GM13976 (cell line): ENCODE results near the gene CENPM.

Source experiments
- DNase-seq: peaks from one replicate; pipeline ENCODE4 v3.0.0; 2012; ENCODE audit warnings: low spot score
- in situ Hi-C: fragments of 300-500 bp; cut with MboI; formaldehyde crosslinking; loops from one replicate; pipeline ENCODE4 v1.12.0; 2022; ENCODE audit warnings: low sequenced_read_pairs, mixed read lengths, inconsistent platforms; ENCODE audit not compliant: unreplicated experiment
- TF ChIP-seq, protein P1 (sequence below): IDR thresholded peaks from 2 replicates; pipeline ENCODE4 v1.5.1; 2012; ENCODE audit warnings: borderline replicate concordance, mild to moderate bottlenecking; ENCODE audit not compliant: insufficient read depth; ENCODE audit errors: extremely low read depth, missing control alignments, control extremely low read depth

Gene CENPM

DNA sequence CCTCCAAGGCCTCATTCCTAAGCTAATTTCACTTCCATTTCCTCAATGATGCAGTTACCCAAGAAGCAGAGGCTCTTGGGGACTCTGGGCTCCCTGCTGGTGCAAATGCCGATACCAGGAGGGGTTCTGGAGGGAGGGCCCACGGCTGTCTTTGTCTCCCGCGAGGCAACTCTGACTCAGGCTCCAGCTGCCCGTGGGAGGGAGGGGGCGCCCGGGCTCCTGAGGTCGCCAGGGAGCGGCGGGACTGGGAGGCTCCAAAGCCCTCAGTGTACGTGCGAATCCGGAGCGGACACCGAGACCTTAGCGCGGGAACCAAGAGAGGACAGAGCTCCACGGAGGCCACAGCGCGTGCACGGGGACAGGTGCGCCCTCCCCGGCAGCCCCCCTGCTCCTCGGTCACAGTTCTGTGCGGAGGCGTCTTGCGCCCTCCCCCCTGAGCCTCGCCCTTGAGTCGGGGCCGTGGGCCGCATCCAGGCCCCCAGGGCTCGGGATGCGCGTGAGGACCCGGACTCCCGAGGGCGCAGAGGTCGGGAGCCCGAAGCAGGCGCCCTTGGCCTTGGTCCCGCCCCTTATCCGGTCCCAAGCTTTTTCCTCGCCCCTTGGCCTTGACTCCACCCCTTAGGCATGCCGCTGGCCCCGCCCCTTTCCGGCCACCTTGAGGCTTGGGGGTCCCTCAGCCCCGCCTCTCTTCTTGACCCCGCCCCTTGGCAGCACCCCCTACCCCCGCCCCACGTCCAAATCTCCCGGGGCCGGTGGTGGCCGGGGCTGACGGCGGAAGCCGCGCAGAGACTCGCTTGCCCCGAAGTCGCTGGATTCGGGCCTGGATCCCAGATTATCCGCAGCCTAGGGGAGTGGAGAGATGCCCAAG is 27.4 kb downstream of the CENPM start:
- TF ChIP-seq, protein P1, sequence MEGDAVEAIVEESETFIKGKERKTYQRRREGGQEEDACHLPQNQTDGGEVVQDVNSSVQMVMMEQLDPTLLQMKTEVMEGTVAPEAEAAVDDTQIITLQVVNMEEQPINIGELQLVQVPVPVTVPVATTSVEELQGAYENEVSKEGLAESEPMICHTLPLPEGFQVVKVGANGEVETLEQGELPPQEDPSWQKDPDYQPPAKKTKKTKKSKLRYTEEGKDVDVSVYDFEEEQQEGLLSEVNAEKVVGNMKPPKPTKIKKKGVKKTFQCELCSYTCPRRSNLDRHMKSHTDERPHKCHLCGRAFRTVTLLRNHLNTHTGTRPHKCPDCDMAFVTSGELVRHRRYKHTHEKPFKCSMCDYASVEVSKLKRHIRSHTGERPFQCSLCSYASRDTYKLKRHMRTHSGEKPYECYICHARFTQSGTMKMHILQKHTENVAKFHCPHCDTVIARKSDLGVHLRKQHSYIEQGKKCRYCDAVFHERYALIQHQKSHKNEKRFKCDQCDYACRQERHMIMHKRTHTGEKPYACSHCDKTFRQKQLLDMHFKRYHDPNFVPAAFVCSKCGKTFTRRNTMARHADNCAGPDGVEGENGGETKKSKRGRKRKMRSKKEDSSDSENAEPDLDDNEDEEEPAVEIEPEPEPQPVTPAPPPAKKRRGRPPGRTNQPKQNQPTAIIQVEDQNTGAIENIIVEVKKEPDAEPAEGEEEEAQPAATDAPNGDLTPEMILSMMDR = no peak
- in situ Hi-C loops = no loop called here
- DNase-seq = peak; percentile 90

DNA sequence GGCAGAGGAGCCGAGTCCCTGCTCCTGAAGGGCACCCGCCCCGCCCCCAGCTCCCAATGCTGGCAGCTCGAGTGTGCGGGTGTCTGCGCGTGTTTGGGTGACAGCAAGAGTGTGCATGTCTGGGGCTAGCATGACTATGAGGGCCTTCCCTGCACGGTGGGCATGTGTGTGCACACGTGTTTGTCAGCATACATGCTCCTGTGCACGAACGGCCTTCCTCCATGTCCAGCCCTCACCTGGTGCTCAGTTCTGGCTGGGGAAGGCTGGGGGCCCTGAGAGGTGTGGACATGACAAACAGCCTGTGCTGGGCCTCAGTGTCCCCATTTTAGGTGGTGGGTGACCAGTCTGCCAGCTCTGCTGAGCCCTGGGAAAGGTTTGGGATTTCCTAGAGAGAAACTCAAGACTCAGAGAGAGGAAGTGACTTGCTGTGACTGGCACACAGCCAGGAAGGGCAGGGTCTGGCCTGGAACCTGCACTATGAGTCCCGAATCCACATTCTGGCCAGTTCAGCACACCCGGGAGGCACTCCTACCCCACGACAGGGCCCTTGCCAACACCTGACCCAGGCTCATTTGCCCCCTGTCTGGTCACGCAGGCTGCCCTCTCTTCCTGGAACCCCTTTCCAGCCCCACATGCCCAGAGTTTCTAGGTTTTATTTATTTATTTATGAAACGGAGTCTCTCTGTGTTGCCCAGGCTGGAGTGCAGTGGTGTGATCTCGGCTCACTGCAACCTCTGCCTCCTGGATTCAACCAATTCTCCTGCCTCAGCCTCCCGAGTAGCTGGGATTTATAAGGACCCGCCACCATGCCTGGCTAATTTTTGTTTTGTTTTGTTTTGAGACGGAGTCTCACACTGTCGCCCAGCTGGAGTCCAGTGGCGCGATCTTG is 28.8 kb downstream of the CENPM start:
- TF ChIP-seq, protein P1 = no peak
- DNase-seq = no peak
- in situ Hi-C loops = no loop called here

DNA sequence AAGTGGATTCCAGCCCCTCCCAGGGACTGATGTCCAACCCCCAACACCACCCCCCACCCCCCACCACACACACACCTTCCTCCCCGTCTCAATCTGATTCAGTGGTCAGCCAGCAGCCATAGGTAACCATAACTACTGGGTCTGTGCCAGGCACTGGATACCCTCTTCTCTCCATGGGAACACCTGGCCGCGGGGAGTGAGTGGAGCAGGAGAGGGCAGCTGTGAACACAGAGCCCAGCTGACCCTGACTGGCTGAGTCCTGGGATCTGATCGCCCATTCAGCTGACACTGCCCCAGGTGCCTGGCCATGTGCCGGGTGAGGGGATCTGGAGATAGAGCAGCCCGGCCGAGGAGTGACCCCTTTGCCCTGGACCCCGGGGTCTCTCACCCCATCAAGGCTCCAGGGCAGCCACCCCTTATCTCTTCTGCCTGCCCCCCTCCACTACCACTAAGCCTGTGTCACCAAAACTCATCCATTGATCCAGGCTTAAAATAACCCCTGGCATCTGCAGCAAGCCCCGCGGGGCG is 29.5 kb downstream of the CENPM start:
- in situ Hi-C loops = no loop called here
- DNase-seq = no peak
- TF ChIP-seq, protein P1 = no peak

DNA sequence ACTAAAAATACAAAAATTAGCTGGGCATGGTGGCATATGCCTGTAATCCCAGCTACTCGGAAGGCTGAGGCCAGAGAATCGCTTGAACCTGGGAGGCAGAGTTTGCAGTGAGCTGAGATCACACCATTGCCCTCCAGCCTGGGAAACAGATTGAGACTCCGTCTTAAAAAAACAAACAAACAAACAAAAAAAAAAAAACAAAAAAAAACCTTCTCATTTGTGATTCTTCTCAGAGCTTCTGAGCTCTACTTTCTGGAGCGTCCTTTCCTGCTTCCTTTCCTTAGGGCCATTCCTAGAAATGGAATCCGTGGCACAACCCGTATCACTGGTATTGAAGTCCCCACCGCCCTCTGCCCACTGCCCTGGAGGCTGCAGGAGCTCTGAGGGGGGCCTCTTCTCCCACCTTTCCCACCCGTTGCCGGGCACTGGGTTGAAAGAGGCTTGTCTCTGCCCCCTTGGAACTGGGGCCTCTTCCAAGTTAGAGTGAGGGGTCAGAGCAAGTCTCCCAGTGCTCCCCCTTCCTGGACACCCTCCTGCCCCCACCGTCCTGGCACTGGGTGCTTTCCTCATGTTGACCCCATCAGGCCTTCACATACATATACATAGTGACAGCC is 30.1 kb downstream of the CENPM start:
- DNase-seq = no peak
- TF ChIP-seq, protein P1 = no peak
- in situ Hi-C loops = no loop called here

DNA sequence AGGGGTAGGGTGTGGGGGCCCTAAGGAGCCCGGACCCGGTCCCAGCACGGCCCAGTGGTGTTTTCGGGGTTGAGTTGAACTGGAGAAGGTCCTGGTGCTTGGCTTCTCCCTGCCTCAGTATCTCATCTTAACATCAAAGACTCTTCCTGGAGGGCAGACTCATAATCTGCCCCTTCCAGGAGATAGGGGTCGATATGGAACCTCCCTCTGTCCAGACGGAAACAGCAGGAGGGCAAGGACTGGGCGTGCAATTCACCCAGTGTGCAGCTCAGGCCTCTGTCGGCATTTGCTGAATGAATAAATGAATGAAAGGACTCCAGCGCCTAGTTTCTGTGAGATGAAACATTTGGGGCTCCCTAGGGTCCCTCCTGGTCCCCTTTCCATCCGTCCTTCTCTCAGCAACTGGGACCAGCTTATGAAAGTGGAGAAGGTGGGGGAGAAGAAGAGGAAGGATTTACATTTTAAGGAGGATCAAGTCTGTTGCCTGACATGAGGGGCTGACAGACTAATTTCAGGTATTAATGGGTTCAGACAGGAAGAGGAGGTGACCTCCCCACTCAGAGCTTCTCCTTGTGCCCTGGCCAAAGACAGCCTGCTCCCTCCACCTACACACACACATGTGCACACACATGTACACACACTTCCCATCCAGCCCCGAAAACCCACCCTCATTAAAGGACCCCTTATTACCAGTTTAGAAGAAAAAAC is 31.0 kb downstream of the CENPM start:
- no peak for DNase-seq
- TF ChIP-seq, protein P1 = no peak
- in situ Hi-C loops = no loop called here

DNA sequence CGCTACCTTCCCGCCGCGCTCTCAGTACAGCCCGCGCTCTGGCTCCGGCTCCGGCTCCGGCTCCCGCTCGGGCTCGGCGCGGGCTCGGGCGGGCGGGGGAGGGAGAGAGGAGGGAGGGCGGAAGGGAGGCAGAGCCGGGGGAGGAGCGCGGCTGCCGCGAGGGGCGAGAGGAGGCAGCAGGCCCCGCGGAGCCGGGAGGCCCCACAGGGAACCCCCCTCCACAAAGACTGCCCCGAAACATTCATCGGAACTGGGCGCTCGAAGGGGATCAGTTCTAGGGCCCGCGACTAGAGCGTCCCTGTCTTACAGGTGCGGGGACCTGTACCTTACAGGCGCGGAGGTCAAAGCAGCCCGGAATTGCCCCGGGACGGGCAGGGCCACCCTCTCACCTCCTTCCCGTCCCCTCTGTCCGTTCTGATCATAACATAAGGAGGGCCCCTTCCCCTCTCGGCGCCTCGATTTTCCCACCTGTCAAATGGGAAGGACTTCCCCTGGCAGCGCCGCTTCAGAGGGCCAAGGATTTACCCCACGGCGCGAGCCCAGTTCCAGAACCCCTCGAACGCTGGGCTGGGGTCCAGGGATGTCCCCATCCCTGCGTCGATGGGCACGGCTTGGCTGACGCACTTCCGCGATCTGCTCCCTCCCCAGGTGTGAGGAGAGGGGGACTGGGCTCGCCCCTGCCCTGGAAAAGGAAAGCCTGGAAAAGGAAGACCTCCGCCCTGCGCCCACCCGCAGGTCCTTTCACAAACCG is 31.7 kb downstream of the CENPM start, which contains the start of gene SHISA8:
TSS of gene SHISA8 (minus strand) at position 40 of the 751 bp plus-strand sequence. CDS start 407 bp downstream, outside the sequence.
- peak; percentile 83 for DNase-seq
- TF ChIP-seq, protein P1 = no peak
- in situ Hi-C loops = no loop called here
